ENCODE measurements around the gene MERTK.

MERTK gene

GRCh38 chr2:112073875-112074274 lies 175.5 kb downstream of the MERTK start:
- H3K4me3 ChIP-seq (replicated peaks; ENCODE audit: low read depth, low read length) = no peak overlapping the region
- DNase-seq (ENCODE audit: low read depth) = no peak
- TF ChIP-seq, protein P1, sequence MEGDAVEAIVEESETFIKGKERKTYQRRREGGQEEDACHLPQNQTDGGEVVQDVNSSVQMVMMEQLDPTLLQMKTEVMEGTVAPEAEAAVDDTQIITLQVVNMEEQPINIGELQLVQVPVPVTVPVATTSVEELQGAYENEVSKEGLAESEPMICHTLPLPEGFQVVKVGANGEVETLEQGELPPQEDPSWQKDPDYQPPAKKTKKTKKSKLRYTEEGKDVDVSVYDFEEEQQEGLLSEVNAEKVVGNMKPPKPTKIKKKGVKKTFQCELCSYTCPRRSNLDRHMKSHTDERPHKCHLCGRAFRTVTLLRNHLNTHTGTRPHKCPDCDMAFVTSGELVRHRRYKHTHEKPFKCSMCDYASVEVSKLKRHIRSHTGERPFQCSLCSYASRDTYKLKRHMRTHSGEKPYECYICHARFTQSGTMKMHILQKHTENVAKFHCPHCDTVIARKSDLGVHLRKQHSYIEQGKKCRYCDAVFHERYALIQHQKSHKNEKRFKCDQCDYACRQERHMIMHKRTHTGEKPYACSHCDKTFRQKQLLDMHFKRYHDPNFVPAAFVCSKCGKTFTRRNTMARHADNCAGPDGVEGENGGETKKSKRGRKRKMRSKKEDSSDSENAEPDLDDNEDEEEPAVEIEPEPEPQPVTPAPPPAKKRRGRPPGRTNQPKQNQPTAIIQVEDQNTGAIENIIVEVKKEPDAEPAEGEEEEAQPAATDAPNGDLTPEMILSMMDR (IDR thresholded peaks at IDR 0.05; ENCODE audit: low read length, missing control alignments) = no peak

- TF ChIP-seq, protein P1 (IDR thresholded peaks at IDR 0.05; ENCODE audit: low read length, missing control alignments) = no peak
- no peak overlapping the region for H3K4me3 ChIP-seq (replicated peaks; ENCODE audit: low read depth, low read length)
- peak; percentile 32 for DNase-seq (ENCODE audit: low read depth)
These were observed 176.1 kb downstream of the MERTK start for GRCh38 chr2:112074506-112074905.

DNA sequence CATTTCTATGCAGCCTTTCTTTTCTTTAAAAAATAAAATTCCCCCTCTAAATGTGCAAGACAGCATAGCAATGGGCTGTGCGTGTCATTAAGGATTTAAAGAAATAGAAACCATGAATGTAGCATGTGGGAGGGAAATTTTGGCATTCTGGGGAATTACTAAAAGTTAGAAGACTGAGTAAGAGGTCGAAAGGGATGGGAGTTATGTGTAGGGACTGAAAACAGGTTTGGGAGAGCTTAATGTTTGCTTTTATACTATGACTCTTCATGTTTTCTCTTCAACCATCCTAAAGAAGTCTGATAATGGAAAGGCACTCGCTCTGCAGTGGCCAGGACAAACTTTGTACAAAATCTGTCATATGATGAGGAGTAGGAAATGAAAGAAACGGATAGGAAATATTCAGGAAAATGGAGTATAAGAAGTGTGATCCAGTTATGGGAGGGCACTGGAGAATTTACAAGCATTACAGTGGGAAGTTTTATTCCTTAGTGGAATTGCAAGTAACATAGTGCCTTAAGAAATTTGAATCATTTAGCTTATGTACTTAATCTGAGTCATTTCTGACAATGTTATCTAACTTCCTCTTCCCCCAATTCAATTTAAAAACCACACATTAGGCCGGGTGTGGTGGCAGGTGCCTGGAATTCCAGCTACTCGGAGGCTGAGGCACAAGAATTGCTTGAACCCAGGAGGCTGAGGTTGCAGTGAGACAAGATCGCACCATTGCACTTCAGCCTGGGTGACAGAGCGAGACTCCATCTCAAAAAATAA lies 177.3 kb downstream of the MERTK start:
- peak; percentile 63 for DNase-seq (ENCODE audit: low read depth)
- peak overlapping the region; percentile 4 for H3K4me3 ChIP-seq (replicated peaks; ENCODE audit: low read depth, low read length)
- TF ChIP-seq, protein P1 (IDR thresholded peaks at IDR 0.05; ENCODE audit: low read length, missing control alignments) = no peak

GRCh38 chr2:112077814-112078213 lies 179.4 kb downstream of the MERTK start:
- no peak for DNase-seq (ENCODE audit: low read depth)
- no peak overlapping the region for H3K4me3 ChIP-seq (replicated peaks; ENCODE audit: low read depth, low read length)
- TF ChIP-seq, protein P1 (IDR thresholded peaks at IDR 0.05; ENCODE audit: low read length, missing control alignments) = no peak

All from fibroblast of pulmonary artery (primary cell).